GM20000 (cell line): ENCODE data around the gene AP5Z1.

Source experiments
- DNase-seq: peaks from one replicate; pipeline ENCODE4 v3.0.0; 2012; ENCODE audit warnings: low spot score
- CTCF ChIP-seq: IDR thresholded peaks from 2 replicates; pipeline ENCODE4 v1.5.1; 2012; ENCODE audit warnings: mild to moderate bottlenecking, control low read depth; ENCODE audit errors: extremely low read depth, missing control alignments

The AP5Z1 gene

GRCh38 chr7:4754433-4755010 is 20.9 kb upstream of the AP5Z1 start:
- TF ChIP-seq CTCF = no peak
- no peak for DNase-seq

GRCh38 chr7:4755045-4755444 is 20.4 kb upstream of the AP5Z1 start:
- DNase-seq = no peak
- no peak for TF ChIP-seq CTCF

GRCh38 chr7:4758111-4758510 is 17.3 kb upstream of the AP5Z1 start:
- TF ChIP-seq CTCF = no peak
- no peak for DNase-seq

GRCh38 chr7:4758791-4759190 is 16.6 kb upstream of the AP5Z1 start:
- DNase-seq = no peak

GRCh38 chr7:4759211-4759610 is 16.2 kb upstream of the AP5Z1 start:
- no peak for TF ChIP-seq CTCF
- no peak for DNase-seq

More at GRCh38 chr7:4758791-4759190, 16.6 kb upstream of the AP5Z1 start:
- TF ChIP-seq CTCF = no peak

- TF ChIP-seq CTCF = no peak
- DNase-seq = no peak
Observed at GRCh38 chr7:4760952-4761351, 14.5 kb upstream of the AP5Z1 start.

GRCh38 chr7:4762121-4763055 is 13.0 kb upstream of the AP5Z1 start:
- TF ChIP-seq CTCF = no peak
- DNase-seq = no peak
